Hepatocyte (in vitro differentiated cells): Measurements from ENCODE around the gene HPX.

Source experiments
- EZH2 ChIP-seq: fragments of 200-600 bp; sonication (generic); IDR thresholded peaks from 2 replicates; pipeline ENCODE4 v1.6.1; 2016; ENCODE audit warnings: antibody characterized with exemption, mild to moderate bottlenecking, borderline replicate concordance
- TF ChIP-seq, protein P1 (sequence below): fragments of 200-600 bp; sonication (generic); IDR thresholded peaks from 2 replicates; pipeline ENCODE4 v1.5.1; 2016; ENCODE audit warnings: antibody characterized with exemption, mild to moderate bottlenecking; ENCODE audit not compliant: poor library complexity

GRCh38 chr11:6481012-6481923 is 40.5 kb upstream of the HPX start, which contains the start of the genes ARFIP2 and TIMM10B:
- TF ChIP-seq, protein P1, sequence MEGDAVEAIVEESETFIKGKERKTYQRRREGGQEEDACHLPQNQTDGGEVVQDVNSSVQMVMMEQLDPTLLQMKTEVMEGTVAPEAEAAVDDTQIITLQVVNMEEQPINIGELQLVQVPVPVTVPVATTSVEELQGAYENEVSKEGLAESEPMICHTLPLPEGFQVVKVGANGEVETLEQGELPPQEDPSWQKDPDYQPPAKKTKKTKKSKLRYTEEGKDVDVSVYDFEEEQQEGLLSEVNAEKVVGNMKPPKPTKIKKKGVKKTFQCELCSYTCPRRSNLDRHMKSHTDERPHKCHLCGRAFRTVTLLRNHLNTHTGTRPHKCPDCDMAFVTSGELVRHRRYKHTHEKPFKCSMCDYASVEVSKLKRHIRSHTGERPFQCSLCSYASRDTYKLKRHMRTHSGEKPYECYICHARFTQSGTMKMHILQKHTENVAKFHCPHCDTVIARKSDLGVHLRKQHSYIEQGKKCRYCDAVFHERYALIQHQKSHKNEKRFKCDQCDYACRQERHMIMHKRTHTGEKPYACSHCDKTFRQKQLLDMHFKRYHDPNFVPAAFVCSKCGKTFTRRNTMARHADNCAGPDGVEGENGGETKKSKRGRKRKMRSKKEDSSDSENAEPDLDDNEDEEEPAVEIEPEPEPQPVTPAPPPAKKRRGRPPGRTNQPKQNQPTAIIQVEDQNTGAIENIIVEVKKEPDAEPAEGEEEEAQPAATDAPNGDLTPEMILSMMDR: no peak
- no peak for TF ChIP-seq EZH2
